GM21786 (cell line): ENCODE data around the gene AIDA.
"Not testable (repeated sequence)": the region's sequence is repeated elsewhere in the genome, so short reads cannot be mapped to it uniquely, and the experiment has no call there.

Source experiments
- ATAC-seq: cut with Tn5 transposase; IDR thresholded peaks from one replicate; pipeline ENCODE4 v1.9.1; 2021; ENCODE audit not compliant: unreplicated experiment

AIDA gene

DNA sequence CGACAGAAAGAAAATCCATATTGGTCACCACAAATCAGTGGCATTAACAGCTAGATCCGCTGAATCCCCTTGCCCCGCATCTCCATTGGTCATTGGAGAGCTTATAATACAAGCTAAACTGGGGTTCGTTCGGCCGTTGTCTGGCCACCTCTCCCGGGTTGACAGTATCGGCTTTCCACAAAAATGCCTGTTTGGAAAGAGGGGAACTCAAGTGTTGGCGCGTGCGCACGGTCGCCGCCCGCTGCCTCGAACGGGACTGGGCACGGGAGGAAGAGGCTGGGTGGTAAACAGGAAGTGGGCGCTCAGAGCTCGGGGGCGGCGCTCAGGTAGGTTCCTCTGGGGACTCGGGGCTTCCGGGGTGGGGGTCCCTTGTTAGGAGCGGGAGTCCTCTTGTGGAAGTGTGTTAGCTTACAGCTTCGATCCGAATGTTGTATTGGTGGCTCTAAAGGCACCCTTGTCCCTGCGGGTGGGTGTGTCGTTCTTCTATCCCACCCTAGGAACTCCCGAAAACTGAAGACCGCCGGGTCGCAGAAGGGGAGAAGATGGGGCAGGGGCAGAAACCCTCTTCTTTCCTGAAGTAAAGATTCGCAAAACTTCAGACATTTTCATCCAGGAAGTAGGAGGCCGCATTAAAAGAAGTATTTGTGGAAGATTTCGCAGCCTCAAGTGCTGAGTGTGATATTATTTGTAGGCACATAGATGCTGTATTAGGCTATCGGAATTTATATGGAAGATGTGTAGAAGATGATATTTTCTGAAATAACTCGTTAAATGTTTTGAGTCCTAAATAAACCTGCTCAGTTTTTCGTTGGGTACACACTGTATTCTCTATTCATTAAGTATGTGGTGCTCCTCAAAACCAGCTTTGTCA lies 1.0 kb upstream of the AIDA start:
- ATAC-seq, result peak; percentile 75

DNA sequence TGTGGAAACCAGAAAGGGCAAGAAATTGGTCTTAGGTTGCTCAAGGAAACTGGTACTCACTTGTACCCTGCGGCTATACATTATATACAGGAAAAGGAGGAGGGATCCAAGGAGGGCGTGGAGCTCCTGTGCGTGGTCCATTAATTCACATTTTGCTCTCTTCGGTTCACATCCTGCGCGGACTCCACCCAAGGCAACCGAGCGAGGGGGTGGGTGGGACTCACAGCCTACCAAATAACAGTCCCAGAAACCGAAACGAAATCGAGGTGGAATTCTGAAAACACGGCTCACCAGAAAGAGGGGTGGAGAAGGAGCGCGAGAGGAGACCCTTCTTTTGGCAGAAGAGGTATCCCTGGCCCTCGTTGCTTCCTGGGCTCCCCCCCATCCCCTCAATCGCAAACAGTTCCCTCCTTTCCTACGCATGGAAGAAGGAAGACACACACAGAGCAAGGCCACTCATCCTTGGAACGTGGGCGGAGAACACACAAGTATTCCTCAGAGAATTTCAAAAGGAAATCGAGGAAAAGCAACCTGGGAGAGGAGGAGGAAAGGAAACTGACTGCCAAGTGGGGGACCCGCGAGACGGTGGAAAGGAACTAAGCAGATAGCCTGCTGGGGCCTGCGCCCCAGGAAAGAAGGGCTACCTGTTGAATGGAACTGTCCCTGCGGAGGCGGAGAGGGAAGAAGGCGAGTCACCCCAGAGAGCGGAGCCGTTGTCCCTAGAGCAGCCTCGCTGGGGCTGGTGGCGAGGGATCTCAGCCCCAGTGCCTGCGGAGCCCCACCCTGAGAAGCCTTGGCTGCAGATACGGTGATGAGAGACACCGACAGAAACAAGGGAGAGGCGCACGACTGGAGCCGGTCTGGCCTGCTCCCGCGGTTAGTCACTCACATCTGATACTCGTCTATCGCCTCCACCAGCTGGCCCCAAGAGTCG lies 705 bp downstream of the AIDA start:
- peak; percentile 21 for ATAC-seq

DNA sequence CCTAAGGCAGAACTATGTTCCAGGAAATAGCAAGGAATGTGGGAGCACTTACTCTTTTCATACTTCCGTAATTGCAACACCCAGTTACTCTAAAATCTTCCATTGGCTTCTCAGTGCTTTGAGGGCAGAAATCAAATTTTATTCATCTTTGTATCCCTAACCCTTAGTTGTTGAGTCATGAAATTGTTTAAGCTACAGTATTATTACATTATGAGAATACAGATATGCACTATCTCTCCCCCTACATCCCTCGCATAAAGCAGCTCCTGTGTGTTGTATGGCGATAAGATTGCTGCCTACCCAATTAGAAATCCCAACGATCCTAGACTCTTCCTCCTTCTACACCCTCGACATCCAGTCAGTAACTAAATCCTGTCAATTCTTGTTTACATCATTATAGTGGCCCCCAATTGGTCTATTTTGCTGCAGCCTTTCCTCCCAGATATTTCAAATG lies 2.6 kb downstream of the AIDA start:
- ATAC-seq, result no peak

DNA sequence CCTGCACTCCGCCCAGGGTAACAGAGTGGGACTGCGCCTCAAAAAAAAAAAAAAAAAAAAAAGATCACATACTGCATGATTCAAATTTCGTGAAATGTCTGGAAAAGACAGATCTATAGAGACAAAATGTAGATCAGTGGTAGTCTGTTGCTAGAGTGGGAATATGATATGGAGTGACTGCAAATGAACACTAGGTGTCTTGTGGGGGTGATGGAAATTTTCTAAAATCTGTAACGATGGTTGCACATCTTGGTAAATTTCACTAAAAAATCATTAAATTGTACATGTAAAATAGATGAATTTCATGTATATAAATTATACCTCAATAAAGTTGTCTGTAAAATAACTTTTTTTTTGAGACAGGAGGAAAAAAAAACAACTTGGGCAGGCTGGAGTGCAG lies 5.5 kb downstream of the AIDA start:
- ATAC-seq, result no peak

DNA sequence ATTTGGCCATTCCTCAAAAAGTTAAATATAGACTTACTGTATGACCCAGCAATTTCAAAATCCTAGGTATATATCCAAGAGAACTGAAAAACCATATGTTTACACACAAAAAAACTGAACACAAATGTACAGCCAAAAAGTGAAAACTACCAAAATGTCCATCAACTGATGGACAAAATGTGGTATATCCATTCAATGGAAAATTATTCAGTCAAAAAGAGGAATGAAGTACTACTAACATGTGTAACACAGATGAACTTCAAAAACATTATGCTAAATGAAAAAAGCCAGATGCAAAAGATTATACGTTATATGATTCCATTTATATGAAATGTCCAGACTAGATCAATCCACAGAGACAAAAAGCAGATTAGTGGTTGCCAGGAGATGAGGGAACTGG lies 8.0 kb downstream of the AIDA start:
- no peak for ATAC-seq

DNA sequence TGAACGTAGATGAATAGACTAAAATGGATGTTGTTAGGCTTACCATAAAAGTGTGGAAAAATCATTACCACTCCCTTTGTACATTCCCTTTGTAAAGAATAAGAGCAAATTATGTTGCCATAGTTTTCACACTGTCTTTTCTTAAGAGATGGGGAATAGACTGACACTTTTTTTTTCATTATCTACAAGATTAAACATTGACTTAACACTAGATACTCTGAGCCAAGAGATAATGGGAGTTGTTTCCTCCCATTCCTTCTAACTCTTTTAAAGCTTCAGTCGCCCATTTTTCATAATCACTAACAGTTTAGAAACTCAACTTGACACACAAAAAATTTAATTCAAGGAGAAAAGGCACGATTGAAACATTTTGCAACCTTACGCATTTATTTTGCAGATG lies 10.1 kb downstream of the AIDA start:
- no peak for ATAC-seq

DNA sequence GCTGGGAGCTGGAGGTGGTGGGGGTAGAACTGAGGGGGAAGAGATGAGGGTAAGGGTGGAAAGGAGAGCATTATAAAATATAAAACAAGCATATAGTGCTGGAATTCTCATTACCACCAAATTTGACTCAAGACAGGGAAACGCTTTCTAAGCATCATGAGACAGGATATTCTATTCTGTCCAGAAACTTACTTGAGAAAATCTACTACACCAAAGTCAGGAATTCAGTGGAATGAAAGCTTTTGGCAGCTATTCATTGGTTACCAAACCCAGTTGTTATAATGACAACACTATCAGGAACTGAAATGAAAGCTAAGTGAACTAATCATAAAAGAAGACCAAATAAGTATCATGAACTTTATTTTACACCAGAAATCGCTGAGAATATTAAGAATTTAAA lies 14.5 kb downstream of the AIDA start:
- no peak for ATAC-seq

DNA sequence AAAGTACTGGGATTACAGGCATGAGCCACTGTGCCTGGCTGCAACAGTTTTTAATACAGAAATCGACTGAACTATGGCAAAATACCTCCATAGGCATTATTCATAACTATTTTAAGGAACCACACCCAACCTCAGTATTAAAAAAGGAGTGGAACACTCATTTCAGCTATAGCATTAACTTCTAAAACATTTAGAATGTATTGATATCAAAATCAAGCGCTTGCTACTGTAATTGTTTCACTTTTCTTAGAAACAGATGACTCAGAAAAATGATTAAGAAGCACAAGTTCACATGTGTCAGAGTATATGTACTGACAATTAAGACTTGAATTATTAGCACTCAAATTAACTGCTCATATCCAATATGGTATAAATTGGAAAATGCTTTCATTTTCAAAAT lies 15.1 kb downstream of the AIDA start:
- no peak for ATAC-seq

DNA sequence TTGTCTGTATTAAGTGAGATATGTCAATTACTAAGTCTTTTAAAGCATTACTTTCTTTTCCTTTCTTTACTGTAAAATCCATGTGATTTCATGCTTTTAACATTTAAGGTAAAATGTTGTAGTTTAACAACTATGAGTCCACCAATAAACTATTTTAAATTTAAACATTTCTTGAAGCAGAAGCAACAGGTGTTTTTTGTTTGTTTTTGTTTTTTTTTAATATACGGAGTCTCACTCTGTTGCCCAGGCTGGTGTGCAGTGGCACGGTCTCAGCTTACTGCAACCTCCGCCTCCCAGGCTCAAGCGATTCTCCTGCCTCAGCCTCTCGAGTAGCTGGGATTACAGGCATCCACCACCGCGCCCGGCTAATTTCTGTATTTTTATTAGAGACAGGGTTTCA lies 15.6 kb downstream of the AIDA start:
- no peak for ATAC-seq

DNA sequence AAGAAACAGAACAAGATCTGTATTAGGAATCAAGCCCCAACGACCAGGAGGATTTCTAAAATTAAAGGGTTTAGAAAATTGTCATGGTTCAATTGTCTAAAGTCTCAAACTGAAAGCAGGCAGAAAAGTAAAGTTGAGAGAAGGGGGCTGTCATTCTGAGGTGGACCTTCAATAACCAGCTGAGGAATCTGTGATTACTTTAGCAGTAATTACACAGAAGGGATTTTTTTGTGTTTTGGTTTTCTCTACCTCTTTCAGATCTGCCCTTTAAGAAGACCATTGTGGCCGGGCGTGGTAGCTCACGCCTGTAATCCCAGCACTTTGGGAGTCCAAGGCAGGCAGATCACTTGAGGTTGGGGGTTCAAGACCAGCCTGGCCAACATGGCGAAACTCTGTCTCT lies 17.4 kb downstream of the AIDA start:
- no peak for ATAC-seq

DNA sequence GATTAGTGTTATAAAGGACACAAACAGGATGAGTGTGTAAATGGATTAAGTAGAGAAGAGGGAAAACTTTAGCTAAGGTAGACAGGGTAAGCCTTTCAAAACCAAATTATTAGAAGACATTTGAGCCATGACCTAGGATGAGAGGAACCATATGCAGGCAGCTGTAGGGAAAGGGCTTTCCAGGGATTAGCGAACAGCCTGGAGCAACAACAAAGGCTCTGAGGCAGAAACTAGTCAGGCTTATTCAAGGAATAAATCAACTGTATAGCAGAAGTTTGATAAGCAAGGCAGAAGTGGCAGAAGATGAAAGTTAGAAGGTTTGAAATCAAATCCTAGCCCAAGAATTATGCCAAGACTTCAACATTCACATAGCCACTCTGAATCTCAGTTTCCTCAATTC lies 21.3 kb downstream of the AIDA start:
- ATAC-seq, result no peak

DNA sequence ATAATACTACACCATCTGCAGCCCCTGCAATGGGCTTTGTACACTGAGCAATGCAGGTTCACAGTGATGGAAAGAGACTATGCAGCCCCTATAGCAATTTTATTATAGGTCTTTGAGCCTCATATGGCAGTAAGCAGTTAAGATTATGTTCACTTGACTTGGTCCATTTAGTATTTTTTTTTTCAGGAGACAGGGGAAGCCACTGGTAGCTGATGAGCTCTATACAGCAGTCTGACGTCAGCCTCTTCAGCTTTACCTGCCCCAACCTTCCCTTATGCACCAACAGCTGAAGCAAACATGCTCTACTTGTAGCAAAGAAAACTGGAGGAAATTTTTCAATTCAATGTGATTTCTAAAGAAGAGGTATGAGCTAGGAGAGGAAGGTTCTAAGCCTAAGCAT lies 32.2 kb downstream of the AIDA start:
- ATAC-seq, result no peak

DNA sequence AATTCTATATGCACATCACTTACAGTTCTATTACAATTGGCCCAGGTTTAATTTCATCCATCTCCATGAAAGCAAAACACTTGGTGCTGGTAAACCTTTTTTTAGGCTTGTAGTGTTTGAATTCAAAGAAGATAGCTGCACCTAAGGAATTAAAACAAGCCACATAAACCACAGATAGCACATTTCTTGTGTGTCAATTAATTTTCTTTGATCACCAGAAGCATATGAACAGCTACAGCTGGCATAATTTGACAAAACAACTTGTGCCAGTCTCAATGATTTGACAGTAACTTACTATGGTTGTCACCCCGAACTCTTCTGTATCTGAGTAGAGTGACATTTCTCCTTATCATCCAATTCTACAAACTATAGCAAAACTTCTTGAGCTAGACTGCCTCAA lies 42.2 kb downstream of the AIDA start:
- no peak for ATAC-seq

DNA sequence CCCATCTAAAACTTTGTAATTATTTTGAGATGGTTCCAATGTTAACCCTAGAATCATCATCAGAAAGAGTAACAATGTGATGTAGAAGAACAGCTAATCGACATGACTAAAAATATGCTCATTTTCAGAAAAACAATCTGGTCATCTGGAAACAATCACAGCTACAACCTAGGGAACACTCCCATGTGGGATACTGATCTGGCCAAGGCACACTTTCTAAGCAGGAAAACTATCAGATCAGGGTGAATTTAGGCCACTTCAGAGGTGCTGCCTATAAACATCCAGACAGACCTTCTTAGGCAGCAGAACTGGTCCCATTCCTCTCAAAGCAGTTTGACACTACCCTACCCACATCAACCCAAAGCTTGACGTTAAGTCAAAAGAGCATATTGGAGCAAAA lies 43.2 kb downstream of the AIDA start:
- ATAC-seq, result not testable (repeated sequence)

DNA sequence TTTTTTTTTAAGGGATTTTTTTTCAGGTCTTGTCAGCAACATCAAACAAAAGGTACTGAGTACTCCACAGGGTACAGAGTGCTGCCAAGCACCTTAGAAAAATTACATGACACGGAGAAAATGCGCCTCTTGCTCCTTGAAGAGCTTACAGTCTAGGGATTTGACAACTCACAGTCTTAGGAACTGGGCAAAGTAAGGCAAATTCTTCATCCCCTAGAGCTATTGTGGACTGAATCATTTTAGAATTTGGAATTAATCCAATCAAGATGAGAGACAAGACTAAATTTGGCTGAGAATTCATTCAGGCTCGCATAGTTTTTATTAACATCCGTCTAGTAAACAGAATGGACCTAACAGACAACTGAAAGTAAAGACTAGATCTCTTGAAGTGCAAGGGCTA lies 44.1 kb downstream of the AIDA start:
- not testable (repeated sequence) for ATAC-seq

DNA sequence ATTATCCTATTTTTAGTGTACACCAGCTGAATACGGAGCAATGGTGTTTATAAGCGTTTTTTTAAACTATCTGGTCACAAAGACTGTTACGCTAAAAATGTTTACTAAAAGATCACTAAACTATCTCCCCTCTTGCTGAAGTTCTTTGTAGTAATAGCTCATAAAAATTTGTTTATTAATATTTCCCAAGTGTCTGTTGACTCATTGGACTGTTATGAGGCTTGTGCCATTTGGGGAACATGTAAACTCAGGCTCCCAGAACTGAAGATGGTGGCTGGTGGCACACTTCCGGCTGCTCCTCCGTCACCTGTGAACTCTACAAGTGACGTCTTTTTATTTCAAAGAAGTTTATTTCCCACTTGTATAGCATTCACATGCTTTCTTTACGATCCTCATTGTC lies 46.3 kb downstream of the AIDA start:
- no peak for ATAC-seq

DNA sequence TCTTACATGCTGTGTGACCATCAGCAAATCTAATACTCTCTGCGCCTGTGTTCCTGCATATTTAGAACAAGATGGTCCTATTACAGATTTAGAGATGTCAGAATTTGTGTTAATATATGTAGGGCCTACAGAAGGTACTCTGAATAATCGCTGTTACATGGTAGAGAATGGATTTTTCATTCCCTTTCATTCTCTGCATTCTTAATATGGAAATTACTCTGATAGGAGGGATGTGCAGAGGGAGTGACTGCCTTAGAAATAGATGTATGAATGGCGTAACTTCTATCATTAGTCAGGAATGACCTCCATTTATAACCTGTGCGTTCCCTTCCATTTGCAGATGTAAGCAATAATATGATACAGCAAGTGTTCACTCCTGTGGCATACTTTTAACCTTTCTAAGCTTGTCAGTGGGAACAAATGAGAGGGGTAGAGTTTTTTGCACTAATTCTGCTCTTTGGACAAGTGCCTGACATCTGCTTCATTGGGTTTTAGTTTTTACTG lies 48.8 kb downstream of the AIDA start:
- ATAC-seq, result no peak

DNA sequence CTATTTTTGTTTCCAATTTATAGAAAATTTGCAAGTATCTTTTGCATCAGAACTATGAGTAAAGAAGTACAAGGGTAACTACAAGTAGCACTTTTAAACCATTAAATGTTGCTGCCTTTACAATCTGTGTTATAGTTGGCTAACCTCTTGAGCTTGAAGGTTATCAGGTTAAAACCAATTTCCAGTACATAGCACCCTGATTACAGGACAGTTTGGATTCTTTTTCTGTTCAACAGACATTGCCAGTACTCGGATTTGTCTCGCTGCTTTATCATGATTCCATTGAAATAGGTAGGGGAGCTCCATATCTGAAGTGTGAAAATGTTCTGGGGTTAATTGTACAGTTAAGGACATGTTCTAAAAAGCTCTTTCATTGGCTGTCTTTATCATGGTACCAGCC lies 54.4 kb downstream of the AIDA start:
- ATAC-seq, result no peak

DNA sequence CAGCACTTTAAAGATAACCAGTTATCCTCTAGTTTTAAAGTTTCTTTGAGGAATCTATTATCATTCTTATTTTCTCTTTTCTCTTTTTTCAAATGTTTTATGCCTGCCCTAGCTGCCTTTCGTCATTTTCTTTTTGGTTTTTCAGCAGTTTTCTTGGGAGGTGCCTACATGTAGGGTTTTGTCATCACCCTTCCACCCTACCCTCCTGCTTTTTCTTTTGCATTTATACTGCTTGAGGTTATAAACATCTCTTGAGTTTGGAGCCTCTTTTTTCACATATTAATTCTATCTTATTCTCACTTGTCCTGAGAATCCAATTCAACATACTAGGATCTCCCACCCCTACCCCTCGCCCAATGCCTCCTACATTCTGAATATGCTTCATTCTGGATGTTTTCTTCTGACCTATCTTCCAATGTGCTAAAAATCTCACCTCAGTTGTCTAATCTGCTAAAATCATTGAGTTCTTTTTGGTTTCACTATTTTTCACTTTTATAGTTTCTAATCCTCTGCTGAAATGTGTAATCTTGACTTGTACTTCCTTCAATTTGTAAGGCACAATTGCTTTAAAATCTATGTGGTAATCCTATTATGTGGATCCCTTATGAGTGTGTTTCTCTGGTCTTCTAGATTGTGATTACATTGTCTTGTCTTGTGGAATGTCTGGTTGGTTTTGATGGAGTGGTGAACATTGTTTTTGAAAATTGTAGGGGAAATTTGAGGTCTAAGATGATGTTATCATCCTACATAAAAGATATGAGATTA lies 55.7 kb downstream of the AIDA start:
- no peak for ATAC-seq

DNA sequence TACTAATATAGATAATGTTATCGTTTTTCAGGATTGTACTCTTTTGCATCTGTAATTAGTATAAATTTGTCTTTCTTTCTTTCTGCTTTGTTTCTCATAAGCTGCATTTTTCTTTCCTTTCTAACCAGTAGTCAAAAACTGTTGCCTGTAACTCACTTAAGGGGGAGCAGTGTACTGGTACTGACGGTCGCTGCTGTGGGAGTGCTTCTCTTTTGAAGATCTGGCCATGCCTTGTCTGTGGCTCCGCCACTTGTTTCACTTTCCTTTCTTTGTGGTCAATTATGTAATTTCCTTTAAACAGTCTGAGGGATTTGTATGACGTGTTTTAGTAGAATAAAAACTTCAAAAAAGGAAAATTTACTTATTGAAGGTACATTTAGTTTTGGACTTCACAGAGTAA lies 57.4 kb downstream of the AIDA start:
- ATAC-seq, result peak; percentile 91

DNA sequence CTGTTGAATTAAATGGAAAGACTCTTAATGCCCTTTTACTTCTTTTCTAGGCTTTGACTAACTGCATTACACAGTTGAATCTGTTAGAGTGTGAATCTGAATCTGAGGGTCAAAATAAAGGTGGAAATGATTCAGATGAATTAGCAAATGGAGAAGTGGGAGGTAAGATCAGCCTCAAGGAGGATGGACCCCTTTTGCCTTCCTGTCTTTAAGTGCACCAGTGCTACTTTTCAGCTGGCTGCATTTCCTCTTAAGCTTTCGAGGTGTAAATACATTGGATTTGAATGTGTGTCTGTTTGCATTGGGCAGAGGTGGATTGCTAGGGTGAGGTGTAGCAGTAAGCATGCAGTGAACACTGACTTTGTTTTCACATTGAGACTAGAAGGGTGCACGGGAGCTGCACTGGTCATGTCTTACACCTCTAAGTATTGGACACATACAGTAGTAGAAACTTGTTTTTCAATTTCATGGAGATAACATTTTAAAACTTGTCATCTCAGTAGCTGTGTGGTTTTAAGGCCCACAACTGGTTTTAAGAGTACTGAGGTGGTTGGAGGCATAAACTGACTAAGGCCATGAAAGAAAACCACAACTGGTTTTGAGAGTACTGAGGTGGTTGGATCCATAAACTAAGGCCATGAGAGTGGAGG lies 59.0 kb downstream of the AIDA start:
- ATAC-seq, result peak; percentile 69
